ENCODE data around the gene ITM2C.

The ITM2C gene

GRCh38 chr2:230868947-230869913 is 4.5 kb downstream of the ITM2C start:
- Histone ChIP-seq H3K4me1 (ENCODE audit: control insufficient read depth, insufficient read depth, low read length) (peaks cover 10% of the 10 kb centered on the region), H3K4me3 (ENCODE audit: low read length) (no peak overlapping the region), H3K9me3 (replicated peaks; ENCODE audit: low read length) (no peaks in the 10 kb centered on the region), H3K9ac (ENCODE audit: low read depth, low read length) (no peak overlapping the region), H3K36me3 (ENCODE audit: insufficient read depth, low read length) (no peaks in the 10 kb centered on the region), H3K27me3 (ENCODE audit: control insufficient read depth, insufficient read depth, low read length) (no peaks in the 10 kb centered on the region), H3K4me2 (ENCODE audit: low read length) (no peak overlapping the region)

- no peak overlapping the region for H3K4me3 ChIP-seq (ENCODE audit: low read length)
- no peaks in the 10 kb centered on the region for H3K27me3 ChIP-seq (ENCODE audit: control insufficient read depth, insufficient read depth, low read length)
- H3K9me3 ChIP-seq (replicated peaks; ENCODE audit: low read length) = no peaks in the 10 kb centered on the region
- H3K9ac ChIP-seq (ENCODE audit: low read depth, low read length) = no peak overlapping the region
- H3K4me2 ChIP-seq (ENCODE audit: low read length) = no peak overlapping the region
- peaks cover 7% of the 10 kb centered on the region for H3K4me1 ChIP-seq (ENCODE audit: control insufficient read depth, insufficient read depth, low read length)
- H3K36me3 ChIP-seq (ENCODE audit: insufficient read depth, low read length) = no peaks in the 10 kb centered on the region
These were observed 5.3 kb downstream of the ITM2C start for GRCh38 chr2:230869914-230870543.

- Histone ChIP-seq H3K4me1 (ENCODE audit: control insufficient read depth, insufficient read depth, low read length) (peaks cover 7% of the 10 kb centered on the region), H3K9ac (ENCODE audit: low read depth, low read length) (no peak overlapping the region)
These were observed 6.0 kb downstream of the ITM2C start for GRCh38 chr2:230870544-230871360.

GRCh38 chr2:230871361-230872150 is 6.8 kb downstream of the ITM2C start:
- H3K4me3 ChIP-seq (ENCODE audit: low read length) = no peak overlapping the region
- no peak overlapping the region for H3K9ac ChIP-seq (ENCODE audit: low read depth, low read length)
- H3K36me3 ChIP-seq (ENCODE audit: insufficient read depth, low read length) = no peaks in the 10 kb centered on the region
- H3K27me3 ChIP-seq (ENCODE audit: control insufficient read depth, insufficient read depth, low read length) = no peaks in the 10 kb centered on the region
- no peak overlapping the region for H3K4me2 ChIP-seq (ENCODE audit: low read length)
- no peaks in the 10 kb centered on the region for H3K9me3 ChIP-seq (replicated peaks; ENCODE audit: low read length)
- peaks cover 7% of the 10 kb centered on the region for H3K4me1 ChIP-seq (ENCODE audit: control insufficient read depth, insufficient read depth, low read length)

More at GRCh38 chr2:230870544-230871360, 6.0 kb downstream of the ITM2C start:
- Histone ChIP-seq H3K27me3 (ENCODE audit: control insufficient read depth, insufficient read depth, low read length) (no peaks in the 10 kb centered on the region), H3K4me3 (ENCODE audit: low read length) (no peak overlapping the region), H3K36me3 (ENCODE audit: insufficient read depth, low read length) (no peaks in the 10 kb centered on the region), H3K9me3 (replicated peaks; ENCODE audit: low read length) (no peaks in the 10 kb centered on the region), H3K4me2 (ENCODE audit: low read length) (no peak overlapping the region)

GRCh38 chr2:230872151-230872967 is 7.6 kb downstream of the ITM2C start:
- H3K9ac ChIP-seq (ENCODE audit: low read depth, low read length) = no peak overlapping the region
- H3K9me3 ChIP-seq (replicated peaks; ENCODE audit: low read length) = no peaks in the 10 kb centered on the region
- H3K27me3 ChIP-seq (ENCODE audit: control insufficient read depth, insufficient read depth, low read length) = no peaks in the 10 kb centered on the region
- H3K36me3 ChIP-seq (ENCODE audit: insufficient read depth, low read length) = no peaks in the 10 kb centered on the region
- no peak overlapping the region for H3K4me3 ChIP-seq (ENCODE audit: low read length)
- peaks cover under 1% of the 10 kb centered on the region for H3K4me1 ChIP-seq (ENCODE audit: control insufficient read depth, insufficient read depth, low read length)
- H3K4me2 ChIP-seq (ENCODE audit: low read length) = no peak overlapping the region

GRCh38 chr2:230872968-230873660 is 8.4 kb downstream of the ITM2C start:
- Histone ChIP-seq H3K4me1 (ENCODE audit: control insufficient read depth, insufficient read depth, low read length) (no peaks in the 10 kb centered on the region), H3K9ac (ENCODE audit: low read depth, low read length) (no peak overlapping the region)

GRCh38 chr2:230873661-230874401 is 9.1 kb downstream of the ITM2C start:
- no peak overlapping the region for H3K9ac ChIP-seq (ENCODE audit: low read depth, low read length)
- no peak overlapping the region for H3K4me3 ChIP-seq (ENCODE audit: low read length)

More at GRCh38 chr2:230872968-230873660, 8.4 kb downstream of the ITM2C start:
- no peak overlapping the region for H3K4me2 ChIP-seq (ENCODE audit: low read length)
- no peak overlapping the region for H3K4me3 ChIP-seq (ENCODE audit: low read length)
- no peaks in the 10 kb centered on the region for H3K27me3 ChIP-seq (ENCODE audit: control insufficient read depth, insufficient read depth, low read length)
- no peaks in the 10 kb centered on the region for H3K36me3 ChIP-seq (ENCODE audit: insufficient read depth, low read length)
- H3K9me3 ChIP-seq (replicated peaks; ENCODE audit: low read length) = no peaks in the 10 kb centered on the region

GRCh38 chr2:230874456-230874855 is 9.7 kb downstream of the ITM2C start:
- Histone ChIP-seq H3K4me2 (ENCODE audit: low read length) (no peak overlapping the region), H3K9ac (ENCODE audit: low read depth, low read length) (no peak overlapping the region), H3K36me3 (ENCODE audit: insufficient read depth, low read length) (no peaks in the 10 kb centered on the region), H3K4me3 (ENCODE audit: low read length) (no peak overlapping the region), H3K4me1 (ENCODE audit: control insufficient read depth, insufficient read depth, low read length) (no peaks in the 10 kb centered on the region), H3K9me3 (replicated peaks; ENCODE audit: low read length) (no peaks in the 10 kb centered on the region), H3K27me3 (ENCODE audit: control insufficient read depth, insufficient read depth, low read length) (no peaks in the 10 kb centered on the region)

More at GRCh38 chr2:230873661-230874401, 9.1 kb downstream of the ITM2C start:
- no peak overlapping the region for H3K4me2 ChIP-seq (ENCODE audit: low read length)
- H3K36me3 ChIP-seq (ENCODE audit: insufficient read depth, low read length) = no peaks in the 10 kb centered on the region
- H3K9me3 ChIP-seq (replicated peaks; ENCODE audit: low read length) = no peaks in the 10 kb centered on the region
- H3K4me1 ChIP-seq (ENCODE audit: control insufficient read depth, insufficient read depth, low read length) = no peaks in the 10 kb centered on the region
- H3K27me3 ChIP-seq (ENCODE audit: control insufficient read depth, insufficient read depth, low read length) = no peaks in the 10 kb centered on the region

GRCh38 chr2:230874876-230875275 is 10.1 kb downstream of the ITM2C start:
- Histone ChIP-seq H3K36me3 (ENCODE audit: insufficient read depth, low read length) (no peaks in the 10 kb centered on the region), H3K9ac (ENCODE audit: low read depth, low read length) (no peak overlapping the region), H3K9me3 (replicated peaks; ENCODE audit: low read length) (no peaks in the 10 kb centered on the region), H3K4me1 (ENCODE audit: control insufficient read depth, insufficient read depth, low read length) (no peaks in the 10 kb centered on the region), H3K27me3 (ENCODE audit: control insufficient read depth, insufficient read depth, low read length) (no peaks in the 10 kb centered on the region), H3K4me3 (ENCODE audit: low read length) (no peak overlapping the region), H3K4me2 (ENCODE audit: low read length) (no peak overlapping the region)
